NCI-H524 treated with DMSO at 0.1 percent for 48 hours (cell line): ENCODE results near the gene NUMBL.
"Not testable (repeated sequence)": the region's sequence is repeated elsewhere in the genome, so short reads cannot be mapped to it uniquely, and the experiment has no call there.

Source experiments
- DNase-seq: peaks from one replicate; lab custom pipeline; 2025; lab: John Stamatoyannopoulos, UW

NUMBL gene

DNA sequence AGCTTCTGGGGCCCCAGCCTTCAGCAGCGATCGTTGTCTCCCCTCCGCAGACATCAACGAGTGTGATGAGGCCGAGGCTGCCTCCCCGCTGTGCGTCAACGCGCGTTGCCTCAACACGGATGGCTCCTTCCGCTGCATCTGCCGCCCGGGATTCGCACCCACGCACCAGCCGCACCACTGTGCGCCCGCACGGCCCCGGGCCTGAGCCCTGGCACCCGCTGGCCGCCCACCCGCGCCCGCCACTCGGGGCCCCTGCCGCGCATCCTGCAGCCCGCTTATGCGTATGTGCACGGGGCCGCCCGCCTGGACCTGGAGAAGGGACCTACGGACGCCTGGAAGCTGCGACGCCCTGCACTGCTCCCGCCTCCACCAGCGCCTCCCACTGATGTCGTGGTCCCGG is 61.1 kb downstream of the NUMBL start:
- no peak for DNase-seq

DNA sequence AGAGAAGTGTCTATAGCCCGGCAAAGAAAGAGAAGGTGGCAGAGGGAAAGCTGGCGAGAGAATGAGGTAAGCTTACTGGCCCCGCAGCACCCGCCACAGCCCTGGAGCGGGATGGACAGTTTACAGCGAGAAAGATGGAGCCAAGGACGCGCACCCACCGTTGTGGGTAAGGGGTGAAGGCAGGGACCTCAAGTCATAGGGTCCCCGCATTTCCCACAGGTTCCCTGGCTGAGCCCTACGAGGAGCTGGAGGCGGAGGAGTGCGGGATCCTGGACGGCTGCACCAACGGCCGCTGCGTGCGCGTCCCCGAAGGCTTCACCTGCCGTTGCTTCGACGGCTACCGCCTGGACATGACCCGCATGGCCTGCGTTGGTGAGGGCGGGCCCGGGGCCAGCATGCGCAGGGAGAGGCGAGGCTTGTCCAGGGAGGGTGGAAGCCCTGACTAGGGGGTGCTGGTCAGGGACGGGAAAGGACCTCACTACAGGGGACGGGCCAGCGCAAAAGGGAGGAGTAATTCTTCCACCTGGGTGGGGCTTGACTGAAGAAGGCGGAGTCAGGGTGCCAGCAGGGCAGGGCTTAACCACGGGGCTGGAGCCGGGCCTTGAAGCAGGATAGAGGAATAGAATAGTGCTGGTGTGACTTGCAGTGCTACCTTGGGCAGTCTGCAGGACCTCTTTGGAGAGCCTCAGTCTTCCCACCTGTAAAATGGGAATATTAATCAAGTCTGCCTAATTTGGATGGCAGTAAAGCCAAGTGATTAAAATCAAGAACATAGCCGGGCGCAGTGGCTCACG is 62.8 kb downstream of the NUMBL start:
- DNase-seq: no peak

DNA sequence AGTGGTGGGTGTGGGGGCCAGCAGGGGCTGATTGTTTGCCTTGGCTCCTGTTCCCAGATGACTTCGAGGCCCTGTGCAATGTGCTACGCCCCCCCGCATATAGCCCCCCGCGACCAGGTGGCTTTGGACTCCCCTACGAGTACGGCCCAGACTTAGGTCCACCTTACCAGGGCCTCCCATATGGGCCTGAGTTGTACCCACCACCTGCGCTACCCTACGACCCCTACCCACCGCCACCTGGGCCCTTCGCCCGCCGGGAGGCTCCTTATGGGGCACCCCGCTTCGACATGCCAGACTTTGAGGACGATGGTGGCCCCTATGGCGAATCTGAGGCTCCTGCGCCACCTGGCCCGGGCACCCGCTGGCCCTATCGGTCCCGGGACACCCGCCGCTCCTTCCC is 63.5 kb downstream of the NUMBL start:
- DNase-seq: no peak

DNA sequence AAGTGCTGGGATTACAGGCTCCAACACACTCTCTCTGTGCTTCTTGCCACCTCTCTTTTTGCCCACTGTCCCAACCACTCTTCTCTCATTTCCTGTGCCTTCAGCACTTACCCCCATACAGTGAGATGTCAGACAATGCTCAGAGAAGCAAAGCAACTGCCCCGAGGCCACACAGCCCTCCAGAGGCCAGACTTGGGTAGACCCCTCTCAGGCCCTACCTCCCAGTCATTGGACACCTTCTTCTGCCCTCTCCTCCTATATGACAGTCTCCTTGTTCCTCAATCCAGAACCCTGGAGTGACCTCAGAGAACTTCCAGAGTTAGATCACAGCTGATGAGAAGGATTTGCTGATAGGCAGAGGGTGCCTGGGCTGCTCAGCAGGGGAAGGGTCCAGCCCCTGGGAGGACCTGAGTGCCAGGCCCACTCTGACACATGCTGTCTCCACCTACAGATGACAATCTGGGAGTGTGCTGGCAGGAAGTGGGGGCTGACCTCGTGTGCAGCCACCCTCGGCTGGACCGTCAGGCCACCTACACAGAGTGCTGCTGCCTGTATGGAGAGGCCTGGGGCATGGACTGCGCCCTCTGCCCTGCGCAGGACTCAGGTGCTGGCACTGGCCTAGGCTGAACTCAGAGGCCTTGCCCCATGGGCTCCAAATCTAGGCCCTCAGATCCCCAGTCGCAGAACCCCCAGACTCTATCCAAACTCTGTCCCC is 64.9 kb downstream of the NUMBL start:
- DNase-seq: no peak

DNA sequence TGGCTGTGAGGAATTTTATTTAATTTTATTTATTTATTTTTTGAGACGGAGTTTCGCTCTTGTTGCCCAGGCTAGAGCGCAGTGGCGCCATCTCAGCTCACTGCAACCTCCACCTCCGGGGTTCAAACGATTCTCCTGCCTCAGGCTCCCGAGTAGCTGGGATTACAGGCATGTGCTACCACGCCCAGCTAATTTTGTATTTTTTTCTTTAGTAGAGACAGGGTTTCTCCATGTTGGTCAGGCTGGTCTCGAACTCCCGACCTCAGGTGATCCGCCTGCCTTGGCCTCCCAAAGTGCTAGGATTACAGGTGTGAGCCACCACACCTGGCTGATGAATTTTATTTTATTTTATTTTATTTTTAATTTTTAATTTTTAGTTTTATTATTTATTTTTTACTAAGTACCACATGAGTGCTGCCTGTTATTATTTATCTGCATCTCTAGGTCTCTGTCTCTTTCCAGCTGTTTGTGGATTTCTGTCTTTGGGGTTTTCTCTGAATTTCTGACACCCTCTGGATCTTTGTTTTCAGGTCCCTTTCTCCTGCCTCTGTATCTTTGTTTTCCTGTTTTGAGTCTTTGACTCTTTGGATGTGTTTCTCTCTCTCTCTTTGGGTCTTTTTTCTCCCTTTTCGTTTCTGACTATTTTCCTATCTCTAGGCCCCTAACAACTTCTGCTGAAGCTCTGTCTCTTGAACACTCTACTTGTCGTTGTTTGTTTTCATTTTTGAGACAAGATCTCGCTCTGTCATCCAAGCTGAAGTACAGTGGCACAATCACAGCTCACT is 65.9 kb downstream of the NUMBL start:
- DNase-seq: not testable (repeated sequence)

DNA sequence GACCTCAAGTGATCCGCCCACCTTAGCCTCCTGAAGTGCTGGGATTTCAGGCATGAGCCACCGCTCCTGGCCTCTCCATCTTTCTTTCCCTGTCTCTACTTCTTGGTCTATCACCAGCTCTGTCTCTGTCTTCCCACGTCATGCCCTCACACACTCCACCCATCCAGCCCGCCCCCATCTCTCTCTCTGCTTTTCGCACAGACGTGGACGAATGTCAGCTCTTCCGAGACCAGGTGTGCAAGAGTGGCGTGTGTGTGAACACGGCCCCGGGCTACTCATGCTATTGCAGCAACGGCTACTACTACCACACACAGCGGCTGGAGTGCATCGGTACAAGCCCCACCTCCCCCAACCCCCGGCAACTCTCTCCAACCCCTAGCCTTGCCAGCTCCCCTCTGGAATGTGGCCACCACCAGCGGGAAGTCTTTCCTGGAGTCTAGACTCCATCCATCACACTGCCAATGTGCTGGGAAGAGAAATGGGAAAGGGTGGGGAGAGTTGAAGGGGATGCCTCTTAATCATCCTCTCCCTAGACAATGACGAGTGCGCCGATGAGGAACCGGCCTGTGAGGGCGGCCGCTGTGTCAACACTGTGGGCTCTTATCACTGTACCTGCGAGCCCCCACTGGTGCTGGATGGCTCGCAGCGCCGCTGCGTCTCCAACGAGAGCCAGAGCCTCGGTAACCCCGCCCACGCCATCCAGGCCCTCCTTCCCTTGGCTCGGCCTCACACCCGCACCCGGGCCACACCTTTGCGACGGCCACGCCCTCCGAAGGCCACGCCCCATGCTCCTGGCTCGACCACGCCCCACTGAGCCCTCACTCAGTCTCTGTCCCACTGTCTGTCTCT is 66.8 kb downstream of the NUMBL start:
- DNase-seq: no peak

DNA sequence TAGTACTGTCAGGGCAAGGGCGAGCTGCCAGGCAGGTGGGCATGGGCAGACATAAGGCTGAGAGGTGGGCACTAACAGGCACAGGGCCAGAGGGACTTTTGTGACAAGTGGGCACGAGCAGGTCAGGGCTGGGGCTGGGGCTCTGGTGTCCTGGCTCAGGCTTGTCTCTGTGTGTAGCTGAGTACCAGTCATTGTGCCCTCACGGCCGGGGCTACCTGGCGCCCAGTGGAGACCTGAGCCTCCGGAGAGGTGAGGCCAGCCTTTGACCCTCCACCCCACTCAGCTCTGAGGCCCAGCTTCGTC is 67.7 kb downstream of the NUMBL start:
- no peak for DNase-seq

DNA sequence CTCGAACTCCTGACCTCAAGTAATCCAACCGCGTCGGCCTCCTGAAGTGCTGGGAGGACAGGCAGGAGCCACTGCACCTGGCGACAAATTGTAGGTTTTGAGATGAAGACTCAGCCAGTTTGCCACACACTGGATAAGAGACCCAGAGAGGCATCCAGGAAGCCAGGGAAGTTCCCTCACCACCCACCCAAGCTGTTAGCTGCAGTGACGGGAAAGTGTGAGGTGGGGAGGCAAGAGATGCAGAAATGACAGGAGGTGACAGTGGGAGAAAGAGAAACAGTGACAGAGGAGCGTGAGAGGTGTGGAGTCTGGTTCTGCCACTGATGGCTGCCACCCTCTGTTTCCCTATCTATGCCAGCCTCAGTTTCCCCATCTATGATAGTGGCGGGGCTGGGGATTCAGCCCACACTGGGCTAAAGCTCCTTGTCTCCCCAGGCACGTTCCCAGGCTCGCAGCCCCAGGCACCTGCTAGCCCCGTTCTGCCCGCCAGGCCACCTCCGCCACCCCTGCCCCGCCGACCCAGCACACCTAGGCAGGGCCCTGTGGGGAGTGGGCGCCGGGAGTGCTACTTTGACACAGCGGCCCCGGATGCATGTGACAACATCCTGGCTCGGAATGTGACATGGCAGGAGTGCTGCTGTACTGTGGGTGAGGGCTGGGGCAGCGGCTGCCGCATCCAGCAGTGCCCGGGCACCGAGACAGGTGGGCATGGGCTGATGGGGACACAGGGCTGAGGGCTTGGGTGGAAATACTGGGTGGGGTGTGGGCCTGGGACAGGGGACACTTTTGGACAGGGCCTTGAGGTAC is 68.3 kb downstream of the NUMBL start:
- DNase-seq: no peak

DNA sequence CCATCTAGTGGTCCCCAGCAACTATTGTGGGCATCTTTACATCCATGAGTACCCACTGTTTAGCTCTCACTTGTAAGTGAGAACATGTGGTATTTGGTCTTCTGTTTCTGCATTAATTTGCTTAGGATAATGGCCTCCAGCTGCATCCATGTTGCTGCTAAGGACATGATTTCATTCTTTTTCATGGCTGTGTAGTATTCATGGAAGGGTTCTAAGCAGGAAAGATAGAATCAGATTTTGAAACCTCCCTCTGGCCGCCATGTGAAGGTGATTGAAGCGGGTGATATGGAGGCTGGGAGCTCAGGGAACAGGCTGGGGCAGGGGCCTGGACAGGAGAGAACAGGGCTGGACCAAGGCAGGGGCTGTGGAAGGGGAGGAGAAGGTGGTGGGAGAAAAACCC is 69.2 kb downstream of the NUMBL start:
- no peak for DNase-seq

DNA sequence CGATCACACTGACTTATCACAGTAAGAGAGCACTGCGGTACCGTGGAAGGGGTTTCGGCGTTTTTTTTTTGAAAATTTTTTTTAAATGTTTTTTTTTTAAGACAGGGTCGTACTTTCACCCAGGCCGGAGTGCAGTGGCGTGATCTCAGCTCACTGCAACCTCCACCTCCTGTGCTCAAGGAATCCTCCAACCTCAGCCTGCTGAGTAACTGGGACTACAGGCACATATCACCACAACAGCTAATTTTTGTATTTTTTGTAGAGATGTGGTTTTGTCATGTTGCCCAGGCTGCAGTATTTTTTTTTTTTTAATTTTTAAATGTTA is 70.3 kb downstream of the NUMBL start:
- no peak for DNase-seq

DNA sequence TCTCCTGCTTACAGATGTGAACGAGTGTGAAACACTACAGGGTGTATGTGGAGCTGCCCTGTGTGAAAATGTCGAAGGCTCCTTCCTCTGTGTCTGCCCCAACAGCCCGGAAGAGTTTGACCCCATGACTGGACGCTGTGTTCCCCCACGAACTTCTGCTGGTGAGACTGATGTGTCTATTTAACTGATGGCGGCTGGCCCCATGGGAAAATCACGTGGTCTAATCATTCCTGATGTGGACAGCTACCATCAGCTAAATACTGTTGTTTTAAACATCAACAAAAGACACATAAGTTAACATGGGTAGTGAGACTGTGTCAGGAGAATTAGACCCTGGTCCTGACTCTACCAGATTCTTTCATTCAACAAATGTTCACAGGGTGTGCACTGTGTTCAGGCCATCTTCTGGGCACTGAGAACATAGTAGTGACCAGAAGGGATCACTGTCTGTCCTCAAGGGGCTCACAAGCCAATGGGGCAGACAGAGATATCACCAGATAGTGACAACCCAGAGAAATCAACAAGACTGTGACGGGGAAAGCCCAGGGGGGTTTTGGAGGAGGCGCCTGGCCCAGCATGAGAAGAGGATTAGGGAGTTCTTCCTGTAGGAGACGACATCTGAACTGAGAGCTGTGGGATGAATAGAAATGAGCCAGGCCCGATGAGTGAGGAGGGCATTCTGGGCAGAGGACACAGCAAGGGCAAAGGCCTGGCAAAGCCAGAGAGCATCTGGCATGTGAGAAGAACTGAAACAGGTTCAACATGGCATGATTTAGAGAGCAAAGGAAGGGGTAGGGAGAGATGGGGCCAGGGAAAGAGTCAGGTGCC is 70.9 kb downstream of the NUMBL start:
- DNase-seq: no peak

DNA sequence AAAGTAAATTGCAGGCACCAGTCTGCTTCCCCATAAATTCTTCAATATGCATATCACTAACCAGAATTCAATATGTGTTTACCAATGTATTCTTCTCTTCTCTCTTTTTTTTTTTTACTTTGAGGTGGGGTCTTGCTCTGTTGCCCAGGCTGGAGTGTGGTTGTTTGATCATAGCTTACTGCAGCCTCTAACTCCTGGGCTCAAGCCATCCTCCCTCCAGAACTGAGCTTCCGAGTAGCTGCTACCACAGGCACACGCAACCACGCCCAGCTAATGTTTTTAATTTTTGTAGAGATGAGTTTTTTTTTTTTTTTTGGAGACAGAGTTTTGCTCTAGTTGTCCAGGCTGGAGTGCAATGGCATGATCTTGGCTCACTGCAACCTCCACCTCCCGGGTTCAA is 72.5 kb downstream of the NUMBL start:
- DNase-seq: no peak

DNA sequence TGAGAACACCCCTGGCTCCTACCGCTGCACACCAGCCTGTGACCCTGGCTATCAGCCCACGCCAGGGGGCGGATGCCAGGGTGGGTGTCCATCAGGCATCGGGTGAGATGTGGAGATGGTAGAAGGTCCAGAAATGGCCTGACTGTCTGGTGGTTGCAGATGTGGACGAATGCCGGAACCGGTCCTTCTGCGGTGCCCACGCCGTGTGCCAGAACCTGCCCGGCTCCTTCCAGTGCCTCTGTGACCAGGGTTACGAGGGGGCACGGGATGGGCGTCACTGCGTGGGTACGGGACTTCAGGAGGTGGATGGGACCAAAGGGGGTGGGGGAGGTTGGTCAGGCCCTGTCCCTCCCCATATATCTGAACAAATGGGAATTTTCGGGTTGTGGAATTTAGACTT is 73.5 kb downstream of the NUMBL start:
- DNase-seq: no peak

DNA sequence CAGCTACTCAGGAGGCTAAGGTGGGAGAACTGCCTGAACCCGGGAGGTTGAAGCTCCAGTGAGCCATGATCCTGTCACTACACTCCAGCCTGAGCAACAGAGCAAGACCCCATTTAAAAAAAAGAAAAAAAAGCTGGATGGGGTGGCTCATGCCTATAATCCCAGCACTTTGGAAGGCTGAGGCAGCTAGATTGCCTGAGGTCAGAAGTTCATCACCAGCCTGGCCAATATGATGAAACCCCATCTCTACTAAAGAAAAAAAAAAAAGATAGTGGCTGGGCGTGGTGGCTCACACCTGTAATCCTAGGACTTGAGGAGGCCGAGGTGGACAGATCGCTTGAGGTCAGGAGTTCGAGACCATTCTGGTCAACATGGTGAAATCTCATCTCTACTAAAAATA is 74.3 kb downstream of the NUMBL start:
- DNase-seq: no peak
